ENCODE data around the gene PLK1.

- TF ChIP-seq CTCF (IDR thresholded peaks at IDR 0.05) (no peak), POLR2AphosphoS5 (IDR thresholded peaks at IDR 0.05; ENCODE audit: insufficient read depth in 1 of 2, low read depth in 1 of 2) (no peak)
These were observed 37.8 kb downstream of the PLK1 start for GRCh38 chr16:23716484-23716883.

All from vagina (tissue), 2 donors.